KOPT-K1 (cell line): ENCODE data around the gene GPR137.
"Not testable (repeated sequence)": the region's sequence is repeated elsewhere in the genome, so short reads cannot be mapped to it uniquely, and the experiment has no call there.

Experiments
- H3K27ac ChIP-seq: fragments of 200-600 bp; sonication (generic); 2 replicates; pipeline ENCODE4 v1.5.1; 2016; ENCODE audit warnings: antibody characterized with exemption, mild to moderate bottlenecking, low read depth, low read length; ENCODE audit not compliant: poor library complexity, severe bottlenecking
- H3K36me3 ChIP-seq: fragments of 200-600 bp; sonication (generic); 2 replicates; pipeline ENCODE4 v1.5.1; 2017; ENCODE audit warnings: antibody characterized with exemption, mild to moderate bottlenecking, low read length, moderate library complexity; ENCODE audit not compliant: insufficient read depth
- H3K9me3 ChIP-seq: fragments of 200-600 bp; sonication (generic); 2 replicates; pipeline ENCODE4 v1.5.1; 2017; ENCODE audit warnings: antibody characterized with exemption, low read length, mild to moderate bottlenecking; ENCODE audit not compliant: insufficient read depth, poor library complexity, severe bottlenecking

Gene GPR137

GRCh38 chr11:64245797-64246620 lies 39.6 kb upstream of the GPR137 start:
- H3K27ac ChIP-seq: peak overlapping the region; percentile 87
- H3K9me3 ChIP-seq: no peaks in the 10 kb centered on the region

GRCh38 chr11:64246621-64246870 lies 39.1 kb upstream of the GPR137 start:
- not testable (repeated sequence) for H3K9me3 ChIP-seq
- Histone ChIP-seq H3K27ac (peak overlapping the region; percentile 87), H3K36me3 (peaks cover 18% of the 10 kb centered on the region)

More at GRCh38 chr11:64245797-64246620, 39.6 kb upstream of the GPR137 start:
- peaks cover 18% of the 10 kb centered on the region for H3K36me3 ChIP-seq

- H3K27ac ChIP-seq: peak within 1 kb of the TSS; percentile 87
- no peaks in the 10 kb centered on the region for H3K9me3 ChIP-seq
- H3K36me3 ChIP-seq: peaks cover 18% of the 10 kb centered on the region
Observed at GRCh38 chr11:64246871-64247728, 38.5 kb upstream of the GPR137 start, which contains the start of gene PPP1R14B. PPP1R14B (minus strand) TSS chr11:64246943; CDS start chr11:64246673, 270 bp downstream.

GRCh38 chr11:64247729-64248531 lies 37.7 kb upstream of the GPR137 start:
- Histone ChIP-seq H3K9me3 (no peaks in the 10 kb centered on the region), H3K27ac (no peak overlapping the region), H3K36me3 (peaks cover 18% of the 10 kb centered on the region)

- no peaks in the 10 kb centered on the region for H3K9me3 ChIP-seq
- H3K27ac ChIP-seq: no peak overlapping the region
- H3K36me3 ChIP-seq: peaks cover 12% of the 10 kb centered on the region
Observed at GRCh38 chr11:64248578-64248977, 37.1 kb upstream of the GPR137 start.

- Histone ChIP-seq H3K9me3 (no peaks in the 10 kb centered on the region), H3K27ac (no peak overlapping the region), H3K36me3 (peaks cover 7% of the 10 kb centered on the region)
Observed at GRCh38 chr11:64249038-64249437, 36.6 kb upstream of the GPR137 start.

- H3K36me3 ChIP-seq: no peaks in the 10 kb centered on the region
- H3K9me3 ChIP-seq: no peaks in the 10 kb centered on the region
- no peak overlapping the region for H3K27ac ChIP-seq
Observed at GRCh38 chr11:64249563-64250414, 35.9 kb upstream of the GPR137 start.

GRCh38 chr11:64250415-64251015 lies 35.1 kb upstream of the GPR137 start:
- no peaks in the 10 kb centered on the region; the same call in 1 of the 2 replicates for H3K36me3 ChIP-seq
- H3K9me3 ChIP-seq: no peaks in the 10 kb centered on the region
- H3K27ac ChIP-seq: peak overlapping the region; percentile 21

- peak within 1 kb of the TSS; percentile 21 for H3K27ac ChIP-seq
- peaks cover under 1% of the 10 kb centered on the region; the same call in 1 of the 2 replicates for H3K36me3 ChIP-seq
- H3K9me3 ChIP-seq: no peaks in the 10 kb centered on the region
Observed at GRCh38 chr11:64251016-64251752, 34.5 kb upstream of the GPR137 start, which contains the start of gene PLCB3. PLCB3 (plus strand) TSS chr11:64251530; CDS start chr11:64251650, 120 bp downstream.

- no peaks in the 10 kb centered on the region for H3K9me3 ChIP-seq
- no peak overlapping the region for H3K27ac ChIP-seq
- H3K36me3 ChIP-seq: peaks cover 6% of the 10 kb centered on the region; the same call in 1 of the 2 replicates
Observed at GRCh38 chr11:64251753-64252002, 34.0 kb upstream of the GPR137 start.

- no peak overlapping the region for H3K27ac ChIP-seq
- H3K36me3 ChIP-seq: peaks cover 7% of the 10 kb centered on the region; the same call in 1 of the 2 replicates
- H3K9me3 ChIP-seq: no peaks in the 10 kb centered on the region
Observed at GRCh38 chr11:64252003-64252872, 33.4 kb upstream of the GPR137 start.

GRCh38 chr11:64253043-64253442 lies 32.6 kb upstream of the GPR137 start:
- no peaks in the 10 kb centered on the region for H3K9me3 ChIP-seq
- peaks cover 7% of the 10 kb centered on the region; the same call in 1 of the 2 replicates for H3K36me3 ChIP-seq
- no peak overlapping the region for H3K27ac ChIP-seq

GRCh38 chr11:64253481-64253880 lies 32.2 kb upstream of the GPR137 start:
- peaks cover 10% of the 10 kb centered on the region; the same call in 1 of the 2 replicates for H3K36me3 ChIP-seq
- H3K9me3 ChIP-seq: no peaks in the 10 kb centered on the region
- no peak overlapping the region for H3K27ac ChIP-seq
